ENCODE data around the gene SRPRB.
"Not testable (repeated sequence)": the region's sequence is repeated elsewhere in the genome, so short reads cannot be mapped to it uniquely, and the experiment has no call there.

The SRPRB gene

GRCh38 chr3:133779626-133780203 is 25.9 kb upstream of the SRPRB start:
- DNase-seq, result no peak

GRCh38 chr3:133780756-133781155 is 24.9 kb upstream of the SRPRB start:
- not testable (repeated sequence) for DNase-seq

- DNase-seq, result no peak
Measured at GRCh38 chr3:133781570-133781969, 24.0 kb upstream of the SRPRB start.

- no peak for DNase-seq
Measured at GRCh38 chr3:133782454-133782853, 23.2 kb upstream of the SRPRB start.

- DNase-seq, result no peak
Measured at GRCh38 chr3:133783762-133784161, 21.9 kb upstream of the SRPRB start.

- no peak for DNase-seq
Measured at GRCh38 chr3:133788024-133788423, 17.6 kb upstream of the SRPRB start.

- no peak for DNase-seq
Measured at GRCh38 chr3:133792171-133792763, 13.3 kb upstream of the SRPRB start.

- no peak for DNase-seq
Measured at GRCh38 chr3:133797396-133798105, 8.1 kb upstream of the SRPRB start.

GRCh38 chr3:133799794-133800585 is 5.6 kb upstream of the SRPRB start:
- no peak for DNase-seq

GRCh38 chr3:133803469-133803868 is 2.1 kb upstream of the SRPRB start:
- no peak for DNase-seq

GRCh38 chr3:133804896-133805295 is 719 bp upstream of the SRPRB start:
- no peak for DNase-seq

- DNase-seq, result no peak
Measured at GRCh38 chr3:133805384-133805701, 272 bp upstream of the SRPRB start.

GRCh38 chr3:133812872-133813271 is 7.3 kb downstream of the SRPRB start:
- DNase-seq, result no peak

GRCh38 chr3:133815386-133815785 is 9.8 kb downstream of the SRPRB start:
- DNase-seq, result no peak

GRCh38 chr3:133820129-133820528 is 14.5 kb downstream of the SRPRB start:
- no peak for DNase-seq

- no peak for DNase-seq
Measured at GRCh38 chr3:133820889-133821675, 15.5 kb downstream of the SRPRB start.

- no peak for DNase-seq
Measured at GRCh38 chr3:133821767-133822638, 16.4 kb downstream of the SRPRB start.

- no peak for DNase-seq
Measured at GRCh38 chr3:133824961-133825485, 19.4 kb downstream of the SRPRB start.

GRCh38 chr3:133825969-133826727 is 20.5 kb downstream of the SRPRB start:
- DNase-seq, result no peak

GRCh38 chr3:133827136-133827535 is 21.5 kb downstream of the SRPRB start:
- DNase-seq, result no peak

- no peak for DNase-seq
Measured at GRCh38 chr3:133827684-133828083, 22.1 kb downstream of the SRPRB start.
